Smooth muscle cell (in vitro differentiated cells): ENCODE data around the gene VTCN1. TPM values are rescaled to one million over a fixed set of nuclear protein-coding genes. Genes with fewer than 3 reads are reported as not detected.

ENCODE experiments used
- DNase-seq: peaks from one replicate; lab custom pipeline; 2025; ENCODE audit not compliant: unreplicated experiment; lab: John Stamatoyannopoulos, UW
- H2AFZ ChIP-seq: fragments of 200-600 bp; sonication (generic); 2 replicates; pipeline ENCODE4 v1.6.0; 2016; ENCODE audit warnings: antibody characterized with exemption, low read depth, mild to moderate bottlenecking
- H3F3A ChIP-seq: fragments of 200-600 bp; sonication (generic); 2 replicates; pipeline ENCODE4 v1.6.0; 2017; ENCODE audit warnings: antibody characterized with exemption, low read depth
- H3K27ac ChIP-seq: fragments of 200-600 bp; sonication (generic); 2 replicates; pipeline ENCODE4 v1.5.1; 2016; ENCODE audit warnings: low read depth, mild to moderate bottlenecking
- H3K27me3 ChIP-seq: fragments of 200-600 bp; sonication (generic); 2 replicates; pipeline ENCODE4 v1.6.1; 2016; ENCODE audit warnings: low read depth, mild to moderate bottlenecking
- H3K36me3 ChIP-seq: fragments of 200-600 bp; sonication (generic); 2 replicates; pipeline ENCODE4 v1.5.1; 2016; ENCODE audit warnings: low read depth
- H3K4me1 ChIP-seq: fragments of 200-600 bp; sonication (generic); 2 replicates; pipeline ENCODE4 v1.5.1; 2016; ENCODE audit warnings: low read depth
- H3K4me2 ChIP-seq: fragments of 200-600 bp; sonication (generic); 2 replicates; pipeline ENCODE4 v1.6.0; 2016; ENCODE audit warnings: mild to moderate bottlenecking
- H3K4me3 ChIP-seq: fragments of 200-600 bp; sonication (generic); 2 replicates; pipeline ENCODE4 v1.5.1; 2016; ENCODE audit warnings: mild to moderate bottlenecking
- H3K79me2 ChIP-seq: fragments of 200-600 bp; sonication (generic); 2 replicates; pipeline ENCODE4 v1.6.0; 2016; ENCODE audit warnings: low read depth, mild to moderate bottlenecking
- H3K9ac ChIP-seq: fragments of 200-600 bp; sonication (generic); 2 replicates; pipeline ENCODE4 v1.6.0; 2016; ENCODE audit warnings: low read depth
- H3K9me3 ChIP-seq: fragments of 200-600 bp; sonication (generic); replicated peaks from 2 replicates; pipeline ENCODE4 v1.5.1; 2016; ENCODE audit warnings: low read depth
- H4K20me1 ChIP-seq: fragments of 200-600 bp; sonication (generic); 2 replicates; pipeline ENCODE4 v1.6.0; 2016; ENCODE audit warnings: low read depth
- CTCF ChIP-seq: fragments of 200-600 bp; sonication (generic); IDR thresholded peaks from 2 replicates; pipeline ENCODE4 v1.5.1; 2017; ENCODE audit warnings: borderline replicate concordance, mild to moderate bottlenecking, antibody characterized with exemption; ENCODE audit not compliant: insufficient read depth, poor library complexity, severe bottlenecking
- WGBS: methylation state at CpG from one replicate; pipeline ENCODE4 v1.1.7; 2016; ENCODE audit warnings: low lambda C conversion rate; 5-methylcytosine and 5-hydroxymethylcytosine counted together
- polyA plus RNA-seq: library from polyadenylated mRNA; unstranded; fragments of >200 nt; fragmentation: Nextera tagmentation; extraction: Ambion mirVana; gene quantifications from 2 replicates; pipeline ENCODE4 v1.2.1, GENCODE V29; 2016
- total RNA-seq: library from RNA; depleted of rRNA; stranded (reverse); fragments of >200 nt; gene quantifications from 2 replicates; pipeline ENCODE4 v1.2.3, GENCODE V29; 2014

VTCN1 gene
- total and polyA plus RNA-seq, 2 experiments from 2014 or later = 7.1 to 33.0 TPM

- TF ChIP-seq CTCF = no peak
- Histone ChIP-seq H3F3A (no peaks in the 10 kb centered on the region), H4K20me1 (no peaks in the 10 kb centered on the region), H2AFZ (no peak overlapping the region), H3K4me3 (no peak overlapping the region), H3K4me1 (peaks cover 15% of the 10 kb centered on the region), H3K9me3 (no peaks in the 10 kb centered on the region), H3K4me2 (no peak overlapping the region), H3K9ac (no peak overlapping the region), H3K79me2 (no peaks in the 10 kb centered on the region), H3K36me3 (no peaks in the 10 kb centered on the region), H3K27ac (no peak overlapping the region), H3K27me3 (no peaks in the 10 kb centered on the region)
- no peak for DNase-seq
- WGBS = 78% methylated on average over 2 of the region's 2 CpGs
Measured at GRCh38 chr1:117150316-117150715, 60.4 kb downstream of the VTCN1 start.

DNA sequence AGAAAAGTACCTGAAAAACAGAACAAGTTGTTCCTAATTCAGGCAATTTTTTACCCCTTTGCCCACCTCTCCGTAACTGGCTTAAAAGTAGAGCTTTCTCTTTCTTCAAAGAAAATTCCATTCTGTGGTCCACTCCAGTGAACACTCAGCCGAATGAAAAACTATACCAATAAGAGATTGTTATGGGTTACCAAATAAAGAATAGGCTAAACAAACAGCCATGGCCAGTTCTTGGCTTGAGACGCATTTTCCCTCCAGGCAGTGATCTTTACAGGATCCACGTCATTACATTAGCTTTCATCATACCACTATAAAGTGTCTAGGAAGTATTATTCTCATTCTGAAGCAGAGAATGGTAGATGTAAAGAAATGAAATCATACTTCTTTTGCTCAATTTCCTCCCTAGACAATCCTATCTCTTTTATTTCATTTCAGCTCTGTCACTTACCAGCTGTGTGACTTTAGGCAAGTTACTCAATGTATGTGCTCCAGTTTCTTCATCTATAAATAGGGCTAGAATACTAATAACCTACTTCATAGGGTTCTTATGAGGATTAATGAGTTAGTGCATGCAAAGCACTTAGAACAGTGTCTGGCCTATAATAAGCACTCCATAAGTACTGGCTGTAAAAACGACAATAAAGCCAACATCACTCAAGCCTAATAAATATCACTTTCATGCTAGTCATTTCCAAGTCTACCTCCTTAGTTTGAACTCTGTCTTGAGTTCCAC, 62.7 kb downstream of the VTCN1 start:
- Histone ChIP-seq H3F3A (no peaks in the 10 kb centered on the region), H3K27me3 (no peaks in the 10 kb centered on the region), H4K20me1 (no peaks in the 10 kb centered on the region), H3K27ac (peak overlapping the region; percentile 54), H3K4me2 (peak overlapping the region; percentile 8), H3K9me3 (no peaks in the 10 kb centered on the region), H3K79me2 (no peaks in the 10 kb centered on the region), H3K4me3 (no peak overlapping the region), H3K9ac (peak overlapping the region; percentile 19), H3K36me3 (no peaks in the 10 kb centered on the region), H3K4me1 (peaks cover 15% of the 10 kb centered on the region), H2AFZ (no peak overlapping the region)
- no peak for DNase-seq
- no peak for TF ChIP-seq CTCF
- 57% methylated on average over 5 of the region's 5 CpGs for WGBS

DNA sequence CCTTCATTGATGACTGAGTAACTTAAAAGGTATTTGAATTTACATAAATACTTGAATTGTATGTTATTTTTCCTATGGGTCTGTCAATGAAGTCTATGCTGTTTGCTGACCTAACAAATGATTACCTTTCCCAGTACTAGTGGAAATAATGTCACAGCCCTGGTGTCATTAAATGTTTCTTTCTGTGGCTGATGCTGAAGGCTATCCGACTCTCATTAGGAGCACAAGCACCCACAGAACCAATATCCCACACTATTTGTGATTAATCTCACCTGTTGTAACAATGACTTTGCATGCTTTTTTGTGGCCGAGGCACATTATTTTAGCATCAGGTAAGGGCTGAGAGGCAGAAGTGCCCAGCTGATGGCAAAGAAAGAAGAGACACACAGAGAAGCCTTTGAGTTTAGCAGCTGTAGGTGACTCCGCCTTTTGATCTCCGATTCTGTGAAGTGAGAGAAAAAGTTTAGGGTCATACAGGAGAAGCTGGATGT, 63.3 kb downstream of the VTCN1 start:
- Histone ChIP-seq H3K27me3 (no peaks in the 10 kb centered on the region), H3F3A (no peaks in the 10 kb centered on the region), H2AFZ (no peak overlapping the region), H3K9ac (peak overlapping the region; percentile 19), H3K4me1 (peaks cover 15% of the 10 kb centered on the region), H3K9me3 (no peaks in the 10 kb centered on the region), H3K36me3 (no peaks in the 10 kb centered on the region), H3K79me2 (no peaks in the 10 kb centered on the region), H3K27ac (peak overlapping the region; percentile 54), H3K4me3 (no peak overlapping the region), H4K20me1 (no peaks in the 10 kb centered on the region), H3K4me2 (peak overlapping the region; percentile 40)
- no peak for TF ChIP-seq CTCF
- WGBS = 73% methylated on average over 4 of the region's 4 CpGs
- no peak for DNase-seq
